ENCODE measurements around the gene C2orf68. TPM values are rescaled to one million over a fixed set of nuclear protein-coding genes. Genes with fewer than 3 reads are reported as not detected.

C2orf68 gene
- total RNA-seq, 1 experiment from 2014 or later, result 69.6 TPM

- H3K36me3 Mint-ChIP-seq, result no peaks in the 10 kb centered on the region
- no peak overlapping the region for H3K4me3 Mint-ChIP-seq
- no peak for ATAC-seq
- POLR2A ChIA-PET, result no interaction called here
- H3K9me3 Mint-ChIP-seq, result no peaks in the 10 kb centered on the region
- TF ChIP-seq GABPB1 (CRISPR knock-in tag; IDR thresholded peaks at IDR 0.05) (peak; percentile 52; the same call in 1 of the 2 replicates), ELF4 (CRISPR knock-in tag; IDR thresholded peaks at IDR 0.05; ENCODE audit: low read depth) (no peak), AR (CRISPR knock-in tag; IDR thresholded peaks at IDR 0.05) (no peak)
- CTCF ChIA-PET, result interaction anchor here (1.1 kb wide), 1 partner anchor 12 kb away, joined by 4 read pairs; no protein-coding TSS in a partner anchor
- H3K27ac Mint-ChIP-seq, result no peak overlapping the region
- H3K4me1 Mint-ChIP-seq, result peaks cover 9% of the 10 kb centered on the region
- no peak for DNase-seq (ENCODE audit: low spot score)
- H3K27me3 Mint-ChIP-seq (ENCODE audit: low read depth), result peaks cover 27% of the 10 kb centered on the region
Observed at GRCh38 chr2:85564144-85564563, 47.7 kb downstream of the C2orf68 start.

GRCh38 chr2:85561280-85562212 lies 50.3 kb downstream of the C2orf68 start, which contains the start of gene GGCX:
GGCX (minus strand) TSS chr2:85561493; CDS start chr2:85561428, 65 bp downstream.
- Mint-ChIP-seq H3K36me3 (peaks cover 7% of the 10 kb centered on the region), H3K4me1 (peaks cover 6% of the 10 kb centered on the region), H3K4me3 (peak within 1 kb of the TSS; percentile 94), H3K27me3 (ENCODE audit: low read depth) (peaks cover 8% of the 10 kb centered on the region), H3K27ac (peak within 1 kb of the TSS; percentile 98), H3K9me3 (no peaks in the 10 kb centered on the region)
- DNase-seq (ENCODE audit: low spot score), result peak; percentile 98
- ChIA-PET POLR2A (interaction anchor here (0.6 to 4.1 kb wide), 14 partner anchors 9 to 532 kb away, joined by 3 to 19 read pairs (median 4); partner anchors contain the start of genes C2orf68, MAT2A and SH2D6), CTCF (interaction anchor here (0.8 to 2.6 kb wide), 8 partner anchors 11 to 143 kb away, joined by 3 to 26 read pairs (median 4); partner anchors contain the start of genes RNF181, SH2D6 and VAMP8)
- peak; percentile 97 for ATAC-seq
- TF ChIP-seq CREB1 (CRISPR knock-in tag; IDR thresholded peaks at IDR 0.05) (peak; percentile 32; the same call in 1 of the 2 replicates), KAT7 (CRISPR knock-in tag; IDR thresholded peaks at IDR 0.05; ENCODE audit: borderline replicate concordance) (peak; percentile 38; the same call in 1 of the 2 replicates), NR3C1 (CRISPR knock-in tag; conservative IDR thresholded peaks at IDR 0.05; ENCODE audit: low read depth) (no peak), USF1 (CRISPR knock-in tag; IDR thresholded peaks at IDR 0.05) (peak; percentile 45; the same call in 1 of the 2 replicates), IRF1 (CRISPR knock-in tag; IDR thresholded peaks at IDR 0.05) (0 out of 2 replicates have a peak, but pooled peaks have one; percentile 47), ETV6 (CRISPR knock-in tag; IDR thresholded peaks at IDR 0.05) (peak; percentile 94), ZNF423 (CRISPR knock-in tag; IDR thresholded peaks at IDR 0.05) (no peak), CREM (CRISPR knock-in tag; IDR thresholded peaks at IDR 0.05) (peak; percentile 90; the same call in 1 of the 2 replicates), SP1 (CRISPR knock-in tag; conservative IDR thresholded peaks at IDR 0.05) (peak; percentile 87), TEAD1 (CRISPR knock-in tag; IDR thresholded peaks at IDR 0.05) (peak; percentile 72), HMGXB4 (CRISPR knock-in tag; IDR thresholded peaks at IDR 0.05) (no peak), ZNF263 (CRISPR knock-in tag; IDR thresholded peaks at IDR 0.05; ENCODE audit: low read depth) (0 out of 2 replicates have a peak, but pooled peaks have one; percentile 16), E2F1 (CRISPR knock-in tag; IDR thresholded peaks at IDR 0.05) (no peak), CBFB (CRISPR knock-in tag; IDR thresholded peaks at IDR 0.05; ENCODE audit: low read depth) (no peak), FOXP4 (CRISPR knock-in tag; IDR thresholded peaks at IDR 0.05) (peak; percentile 17; the same call in 1 of the 2 replicates), MAX (CRISPR knock-in tag; IDR thresholded peaks at IDR 0.05) (peak; percentile 67; the same call in 1 of the 2 replicates), PRRX2 (CRISPR knock-in tag; IDR thresholded peaks at IDR 0.05) (no peak), FOXK1 (CRISPR knock-in tag; IDR thresholded peaks at IDR 0.05) (peak; percentile 85), ZNF232 (CRISPR knock-in tag; IDR thresholded peaks at IDR 0.05) (no peak), GABPB1 (CRISPR knock-in tag; IDR thresholded peaks at IDR 0.05) (no peak; the same call in 1 of the 2 replicates), GRHL2 (CRISPR knock-in tag; IDR thresholded peaks at IDR 0.05; ENCODE audit: insufficient replicate concordance, severe bottlenecking) (no peak)

All from WTC11 (cell line).